GM12878 (cell line): ENCODE data around the gene UBXN11. TPM values are rescaled to one million over a fixed set of nuclear protein-coding genes. Genes with fewer than 3 reads are reported as not detected.

Experiments used
- ATAC-seq: fragments of 200-7000 bp; cut with Tn5 transposase; 3 replicates; pipeline ENCODE4 v1.9.1; 2020; ENCODE audit warnings: mild to moderate bottlenecking, moderate library complexity
- BruUV-seq: library from RNA; stranded (reverse); fragments of 400-500 nt; replicated peaks from 2 replicates; lab custom pipeline; 2021; lab: Mats Ljungman, UMichigan
- CTCF ChIA-PET: fragments of 300-600 bp; sonication (Branson Sonifier 250); formaldehyde crosslinking; extraction: SDS; loops from one replicate; lab custom pipeline; 2021; ENCODE audit warnings: inconsistent platforms; lab: Yijun Ruan, JAX
- POLR2A ChIA-PET: fragments of 350-600 bp; formaldehyde crosslinking; extraction: SDS; loops from one replicate; lab custom pipeline; 2021; ENCODE audit warnings: inconsistent platforms; lab: Charles Lee
- RAD21 ChIA-PET: fragments of 300-600 bp; sonication (Branson Sonifier 250); formaldehyde crosslinking; loops from one replicate; lab custom pipeline; 2023; ENCODE audit warnings: antibody characterized with exemption; ENCODE audit not compliant: unreplicated experiment; lab: Charles Lee
- SMC1A ChIA-PET: fragments of 300-600 bp; sonication (Branson Sonifier 250); formaldehyde crosslinking; loops from one replicate; lab custom pipeline; 2023; ENCODE audit not compliant: unreplicated experiment, uncharacterized antibody; lab: Charles Lee
- DNase-seq: peaks from one replicate; pipeline ENCODE4 v3.0.0-alpha.2; 2011; ENCODE audit warnings: low read depth, low spot score
- FAIRE-seq: peaks from 3 replicates; lab custom pipeline; 2011; peaks lifted over from hg19 to GRCh38; lab: Jason Lieb, UNC
- H2AFZ ChIP-seq: 2 replicates; pipeline ENCODE4 v1.6.0; 2011; ENCODE audit warnings: low read depth, low read length, control low read depth; ENCODE audit not compliant: control insufficient read depth
- H3K27ac ChIP-seq: 2 replicates; pipeline ENCODE4 v1.5.1; 2011; ENCODE audit warnings: control low read depth; ENCODE audit not compliant: control insufficient read depth, insufficient read depth
- H3K27me3 ChIP-seq, 2 experiments: replicated peaks in 1 of 2; 2 replicates each; pipeline versions ENCODE4 v1.6.0 to v1.6.1; 2011; ENCODE audit warnings: low read length in 1 of 2; ENCODE audit not compliant: control insufficient read depth in 2 of 2, insufficient read depth in 2 of 2
- H3K36me3 ChIP-seq, 2 experiments: 2 replicates each; pipeline ENCODE4 v1.5.1; 2011; ENCODE audit warnings: low read length in 1 of 2; ENCODE audit not compliant: control insufficient read depth in 2 of 2, insufficient read depth in 2 of 2
- H3K4me1 ChIP-seq: 2 replicates; pipeline ENCODE4 v1.6.1; 2011; ENCODE audit warnings: mild to moderate bottlenecking, low read length, moderate library complexity, mixed read lengths; ENCODE audit not compliant: control insufficient read depth, insufficient read depth
- H3K4me2 ChIP-seq: 2 replicates; pipeline ENCODE4 v1.6.0; 2011; ENCODE audit warnings: control low read depth; ENCODE audit not compliant: control insufficient read depth, insufficient read depth
- H3K4me3 ChIP-seq: fragments of 200-600 bp; sonication (generic); 2 replicates; pipeline ENCODE4 v1.5.1; 2016
- H3K79me2 ChIP-seq: 2 replicates; pipeline ENCODE4 v1.6.0; 2011; ENCODE audit warnings: low read length; ENCODE audit not compliant: control insufficient read depth, insufficient read depth
- H3K9ac ChIP-seq: 2 replicates; pipeline ENCODE4 v1.8.0; 2011; ENCODE audit warnings: low read length, control low read depth, mixed read lengths; ENCODE audit not compliant: control insufficient read depth, insufficient read depth
- H3K9me3 ChIP-seq: replicated peaks from 3 replicates; pipeline ENCODE4 v1.5.1; 2011; ENCODE audit warnings: mild to moderate bottlenecking, low read length; ENCODE audit not compliant: control insufficient read depth, insufficient read depth
- H4K20me1 ChIP-seq: 2 replicates; pipeline ENCODE4 v1.6.0; 2011; ENCODE audit not compliant: control insufficient read depth, insufficient read depth
- BCLAF1 ChIP-seq: fragments of 450-650 bp; IDR thresholded peaks from 2 replicates; pipeline ENCODE4 v1.6.1; 2017; ENCODE audit warnings: antibody characterized with exemption, mild to moderate bottlenecking, moderate library complexity
- BRCA1 ChIP-seq: IDR thresholded peaks from 2 replicates; pipeline ENCODE4 v1.6.1; 2011; ENCODE audit warnings: low read depth, low read length, improper control_type of control experiment
- KLF5 ChIP-seq: fragments of 450-650 bp; IDR thresholded peaks from 2 replicates; pipeline ENCODE4 v1.6.1; 2014; ENCODE audit warnings: mild to moderate bottlenecking; ENCODE audit not compliant: partially characterized antibody
- PML ChIP-seq: IDR thresholded peaks from 2 replicates; pipeline ENCODE4 v1.6.1; 2012; ENCODE audit warnings: low read length, inconsistent platforms
- TCF3 ChIP-seq: IDR thresholded peaks from 2 replicates; pipeline ENCODE4 v1.6.1; 2012; ENCODE audit warnings: low read depth, mild to moderate bottlenecking, low read length, borderline replicate concordance; ENCODE audit not compliant: insufficient read depth
- WGBS: methylation state at CpG from one replicate; pipeline ENCODE4 v1.1.6; 2016; ENCODE audit warnings: low lambda C conversion rate; ENCODE audit not compliant: insufficient replicate concordance, insufficient coverage; ENCODE audit errors: missing lambda C conversion rate; 5-methylcytosine and 5-hydroxymethylcytosine counted together
- in situ Hi-C: fragments of 300-500 bp; cut with MboI; formaldehyde crosslinking; loops from 9 replicates; pipeline ENCODE4 v1.14.3; 2018; ENCODE audit warnings: mixed read lengths
- intact Hi-C: fragments of 100-400 bp; cut with micrococcal nuclease; formaldehyde crosslinking; loops from one replicate; pipeline ENCODE4 v1.14.2; 2022; ENCODE audit not compliant: unreplicated experiment
- polyA plus RNA-seq, 11 experiments: library from polyadenylated mRNA; depleted of rRNA in 4 of 11; unstranded in 6 of 11; stranded (reverse) in 5 of 11; fragments of >200 nt; fragmentation: Nextera tagmentation in 4 of 11; fragmentation: Illumina TruSeq in 1 of 11; extraction: Ambion mirVana in 4 of 11; extraction: Trizol in 1 of 11; gene quantifications; 1 replicate in 1 of 11; 2 replicates in 10 of 11; pipeline versions ENCODE4 v1.2.1 to v1.2.3, GENCODE V29; 2011 to 2016; ENCODE audit warnings: inconsistent platforms in 2 of 11, missing spikeins in 2 of 11, low read depth in 1 of 11
- total RNA-seq, 4 experiments: library from RNA; depleted of rRNA in 3 of 4; stranded (reverse); fragments of >200 nt in 3 of 4; fragmentation: Illumina TruSeq in 1 of 4; extraction: Trizol in 1 of 4; gene quantifications; 2 replicates each; pipeline versions ENCODE4 v1.2.1 to v1.2.3, GENCODE V29; 2013 to 2021

UBXN11 gene
- total and polyA plus RNA-seq, 10 of the 15 experiments (the other 5 are each of a cell fraction or from before 2014, with no cell fraction given), result 0.32 to 34.4 (median 9.6) TPM

DNA sequence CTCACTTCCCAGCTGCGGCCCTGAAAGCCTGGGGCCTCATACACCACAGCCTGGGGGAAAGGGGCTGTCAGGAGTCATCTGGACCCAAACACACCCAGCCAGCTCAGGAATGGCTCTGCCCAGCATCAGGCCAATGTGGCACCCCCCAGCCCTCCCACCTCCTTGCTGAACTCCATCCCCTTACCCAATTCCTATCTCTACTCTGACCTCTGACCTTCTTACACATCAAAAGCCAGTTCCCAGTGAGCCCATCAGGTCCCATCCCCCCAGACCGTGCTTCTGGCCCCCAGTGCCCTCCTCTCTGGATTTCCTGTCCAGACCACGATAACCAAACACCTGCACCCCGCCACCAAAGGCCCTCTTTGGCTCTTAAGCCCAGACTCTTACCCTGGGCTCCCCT lies 31.2 kb upstream of the UBXN11 start:
- H3K4me2 ChIP-seq, result no peak overlapping the region
- no peaks in the 10 kb centered on the region for H3K36me3 ChIP-seq
- no peak for TF ChIP-seq BRCA1
- TF ChIP-seq, all 136 proteins: peak for 0
- intact Hi-C loops, result no loop called here
- in situ Hi-C loops, result no loop called here
- ChIA-PET RAD21 (no interaction called here), POLR2A (interaction anchor here (0.6 kb wide), 1 partner anchor 81 kb away, joined by 3 read pairs; no protein-coding TSS in a partner anchor), SMC1A (no interaction called here), CTCF (interaction anchor here (1.4 kb wide), 1 partner anchor 53 kb away, joined by 6 read pairs; no protein-coding TSS in a partner anchor)
- no peak overlapping the region for H3K27ac ChIP-seq
- DNase-seq (no peak), ATAC-seq (no peak), FAIRE-seq (no peak)
- WGBS, result 51% methylated on average over 4 of the region's 4 CpGs
- H4K20me1 ChIP-seq, result no peaks in the 10 kb centered on the region
- no peaks in the 10 kb centered on the region for H3K79me2 ChIP-seq
- no TSS peak for BruUV-seq
- peaks cover 6% of the 10 kb centered on the region; the same call in 1 of the 2 replicates for H3K4me1 ChIP-seq
- no peak overlapping the region for H3K4me3 ChIP-seq
- H3K9ac ChIP-seq, result no peak overlapping the region
- no peaks in the 10 kb centered on the region for H3K9me3 ChIP-seq
- peaks cover 0 to 6% of the 10 kb centered on the region in 2 experiments; a peak in 1 of 4 replicates for H3K27me3 ChIP-seq
- H2AFZ ChIP-seq, result no peak overlapping the region

DNA sequence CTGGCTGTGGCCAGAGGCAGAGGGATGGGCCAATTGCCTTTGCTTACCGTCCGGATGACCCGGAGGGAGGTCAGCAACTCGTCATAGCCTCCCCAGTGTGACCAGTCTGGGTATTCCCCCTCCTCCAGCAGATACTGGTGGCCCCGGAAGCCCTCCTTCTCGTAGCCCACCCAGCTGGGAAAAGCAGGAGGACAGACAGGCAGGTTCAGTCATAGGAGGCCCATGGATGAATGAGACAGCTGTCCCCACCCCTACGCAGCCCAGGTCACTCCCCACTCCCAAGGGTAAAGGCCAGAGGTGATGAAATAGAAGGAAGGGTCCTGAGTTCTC lies 30.7 kb upstream of the UBXN11 start:
- intact Hi-C loops, result no loop called here
- in situ Hi-C loops, result no loop called here
- POLR2A ChIA-PET, result no interaction called here

More for the DNA sequence above, 30.7 kb upstream of the UBXN11 start:
- 98% methylated on average over 7 of the region's 7 CpGs for WGBS
- ChIA-PET CTCF (interaction anchor here (1.4 kb wide), 1 partner anchor 52 kb away, joined by 6 read pairs; no protein-coding TSS in a partner anchor), RAD21 (no interaction called here), SMC1A (no interaction called here)
- BruUV-seq, result no TSS peak
- peaks cover 6% of the 10 kb centered on the region; the same call in 1 of the 2 replicates for H3K4me1 ChIP-seq
- H3K79me2 ChIP-seq, result no peaks in the 10 kb centered on the region
- no peak overlapping the region for H3K9ac ChIP-seq
- DNase-seq (no peak), ATAC-seq (no peak), FAIRE-seq (no peak)
- TF ChIP-seq KLF5 (no peak), BCLAF1 (no peak), TCF3 (no peak), PML (no peak)
- no peak overlapping the region for H3K4me3 ChIP-seq
- no peaks in the 10 kb centered on the region for H3K9me3 ChIP-seq
- no peak overlapping the region for H3K4me2 ChIP-seq
- H3K36me3 ChIP-seq, result no peaks in the 10 kb centered on the region
- no peak overlapping the region for H2AFZ ChIP-seq
- no peaks in the 10 kb centered on the region for H4K20me1 ChIP-seq
- H3K27me3 ChIP-seq, result peaks cover 0 to 6% of the 10 kb centered on the region in 2 experiments; a peak in 1 of 4 replicates
- H3K27ac ChIP-seq, result no peak overlapping the region
